ENCODE data around the gene ZNF22. TPM values are rescaled to one million over a fixed set of nuclear protein-coding genes. Genes with fewer than 3 reads are reported as not detected.

ZNF22 gene
- total RNA-seq, 2 experiments from 2014 or later: 34.2 to 36.7 TPM

DNA sequence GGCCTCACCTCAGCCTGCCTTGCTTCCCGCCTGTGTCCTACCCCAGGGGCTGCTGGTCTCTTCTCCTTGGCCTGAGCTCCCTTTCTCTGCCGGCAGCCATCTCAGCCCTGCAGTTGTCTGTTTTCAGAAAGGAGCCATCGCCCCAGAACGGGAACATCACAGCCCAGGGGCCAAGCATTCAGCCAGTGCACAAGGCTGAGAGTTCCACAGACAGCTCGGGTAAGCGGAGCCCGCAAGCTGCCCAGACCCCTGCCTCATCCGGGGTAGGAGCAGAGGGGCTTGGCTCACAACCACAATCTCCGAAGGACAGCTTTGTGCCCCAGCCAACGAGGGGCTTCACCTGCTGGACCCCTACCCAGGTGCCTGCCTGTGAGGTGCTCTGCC, 16.8 kb upstream of the ZNF22 start:
- ChIA-PET CTCF (no interaction called here), POLR2A (no interaction called here)

GRCh38 chr10:44984671-44985101, 16.0 kb upstream of the ZNF22 start:
- ChIA-PET CTCF (no interaction called here), POLR2A (no interaction called here)

DNA sequence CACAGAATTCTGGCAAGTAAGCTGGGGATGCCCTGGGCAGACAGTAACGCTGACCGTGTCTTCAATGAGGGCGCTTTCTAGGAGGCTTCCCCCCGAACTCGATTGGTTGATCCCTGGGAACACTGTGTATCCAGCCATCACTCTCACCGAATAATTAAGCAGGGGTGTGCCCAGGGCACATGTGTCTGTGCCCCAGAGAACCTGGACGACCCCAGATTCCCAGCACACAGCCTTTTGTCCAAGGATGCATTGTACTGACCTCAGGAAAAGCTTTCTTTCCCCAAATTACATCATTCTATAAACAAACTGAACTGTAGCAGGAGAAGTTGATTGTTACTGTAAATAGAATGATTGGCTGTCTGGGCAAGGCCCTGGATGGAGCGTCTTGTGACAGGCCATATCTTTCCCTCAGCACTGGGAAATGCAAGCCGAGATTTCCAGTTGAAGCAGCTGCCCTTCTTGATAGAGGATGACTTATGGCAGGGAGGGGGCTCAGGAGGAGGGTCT, 15.5 kb upstream of the ZNF22 start:
- ChIA-PET POLR2A (no interaction called here), CTCF (no interaction called here)

- POLR2A ChIA-PET: no interaction called here
- CTCF ChIA-PET: no interaction called here
Observed at GRCh38 chr10:44986179-44986578, 14.5 kb upstream of the ZNF22 start.

- ChIA-PET CTCF (no interaction called here), POLR2A (no interaction called here)
Observed at GRCh38 chr10:44986670-44987069, 14.1 kb upstream of the ZNF22 start.

DNA sequence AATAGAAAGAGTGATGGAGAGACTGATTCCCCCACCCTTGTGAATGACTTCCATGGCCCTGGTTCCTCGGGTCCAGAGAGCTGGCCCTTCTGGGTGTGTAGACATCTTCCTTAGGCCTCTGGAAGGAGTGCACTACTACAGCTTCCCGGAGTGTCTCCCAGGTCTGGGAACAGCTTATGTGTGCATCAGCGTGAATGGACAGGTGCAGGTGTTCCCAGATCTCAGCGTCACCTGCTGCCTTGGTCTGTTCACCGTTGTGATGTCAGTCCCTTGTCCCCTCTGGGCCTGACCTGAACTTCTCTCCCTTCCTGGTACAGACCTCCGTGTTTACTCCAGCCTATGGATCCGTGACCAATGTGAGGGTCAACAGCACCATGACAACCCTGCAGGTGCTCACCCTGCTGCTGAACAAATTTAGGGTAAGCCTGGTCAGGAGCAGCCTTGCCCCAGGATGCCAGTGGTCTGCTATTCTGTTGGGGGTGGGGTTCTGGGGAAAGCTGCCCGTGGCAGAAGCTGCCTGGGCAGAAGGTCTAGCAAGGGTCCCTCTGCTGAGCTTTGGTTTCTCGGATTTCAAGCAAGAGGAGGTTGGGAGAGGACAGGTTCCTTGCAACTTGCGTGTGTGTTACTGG, 11.7 kb upstream of the ZNF22 start:
- ChIA-PET CTCF (no interaction called here), POLR2A (no interaction called here)

DNA sequence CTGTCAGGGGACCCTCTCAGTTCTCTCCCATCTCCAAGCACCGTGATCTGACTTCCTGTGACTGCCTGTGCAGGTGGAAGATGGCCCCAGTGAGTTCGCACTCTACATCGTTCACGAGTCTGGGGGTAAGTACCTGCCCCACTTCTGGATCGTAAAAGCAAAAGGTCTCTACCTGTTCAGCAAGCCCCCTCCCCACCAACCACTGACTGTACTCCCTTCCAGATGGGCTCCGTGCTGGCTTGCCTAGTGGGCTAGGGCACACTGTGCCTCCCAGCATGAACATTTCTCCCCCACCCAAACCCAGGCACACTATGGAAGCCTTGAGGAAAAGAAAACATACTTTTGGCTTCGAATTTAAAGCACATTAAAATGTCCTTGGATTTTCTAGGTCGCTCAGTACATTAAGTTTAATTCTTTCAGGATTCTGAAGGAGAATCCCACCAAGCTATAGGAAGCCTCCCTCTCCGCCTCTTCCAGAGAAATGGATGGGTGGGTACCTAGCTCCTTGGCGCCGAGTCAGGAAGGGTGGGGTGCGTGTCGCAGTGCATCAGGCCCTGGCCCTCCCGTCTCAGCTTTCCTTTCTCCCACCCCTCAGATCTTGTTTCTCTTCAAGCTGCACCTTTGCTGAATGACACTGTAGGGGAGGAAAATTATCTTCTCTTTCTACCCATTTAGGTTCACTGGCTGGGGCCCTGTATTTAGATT, 11.0 kb upstream of the ZNF22 start:
- ChIA-PET POLR2A (no interaction called here), CTCF (no interaction called here)

- CTCF ChIA-PET: no interaction called here
- POLR2A ChIA-PET: no interaction called here
Observed at GRCh38 chr10:44990302-44990655, 10.4 kb upstream of the ZNF22 start.

- CTCF ChIA-PET: no interaction called here
Observed at GRCh38 chr10:44990965-44991364, 9.8 kb upstream of the ZNF22 start.

DNA sequence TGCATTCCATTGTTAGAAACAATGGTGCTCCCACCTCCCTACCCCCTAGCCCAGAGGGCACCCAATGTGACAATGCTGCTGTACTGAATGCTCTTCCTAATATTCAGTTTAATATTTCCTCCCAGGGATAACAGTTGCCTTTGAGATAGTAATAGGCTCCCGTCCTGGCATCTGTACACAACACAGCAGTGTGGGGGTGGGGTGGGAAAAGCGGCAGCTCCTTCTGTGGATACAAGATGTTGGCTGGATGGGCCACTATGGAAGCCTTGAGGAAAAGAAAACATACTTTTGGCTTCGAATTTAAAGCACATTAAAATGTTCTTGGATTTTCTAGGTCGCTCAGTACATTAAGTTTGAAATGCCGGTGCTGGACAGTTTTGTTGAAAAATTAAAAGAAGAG, 9.2 kb upstream of the ZNF22 start:
- CTCF ChIA-PET: no interaction called here
- POLR2A ChIA-PET: no interaction called here

More at GRCh38 chr10:44990965-44991364, 9.8 kb upstream of the ZNF22 start:
- POLR2A ChIA-PET: no interaction called here

- ChIA-PET POLR2A (no interaction called here), CTCF (no interaction called here)
Observed at GRCh38 chr10:44992070-44992731, 8.5 kb upstream of the ZNF22 start.

GRCh38 chr10:44992732-44993225, 7.9 kb upstream of the ZNF22 start:
- ChIA-PET CTCF (no interaction called here), POLR2A (no interaction called here)

- POLR2A ChIA-PET: no interaction called here
- CTCF ChIA-PET: no interaction called here
Observed at GRCh38 chr10:44993226-44993921, 7.3 kb upstream of the ZNF22 start.

DNA sequence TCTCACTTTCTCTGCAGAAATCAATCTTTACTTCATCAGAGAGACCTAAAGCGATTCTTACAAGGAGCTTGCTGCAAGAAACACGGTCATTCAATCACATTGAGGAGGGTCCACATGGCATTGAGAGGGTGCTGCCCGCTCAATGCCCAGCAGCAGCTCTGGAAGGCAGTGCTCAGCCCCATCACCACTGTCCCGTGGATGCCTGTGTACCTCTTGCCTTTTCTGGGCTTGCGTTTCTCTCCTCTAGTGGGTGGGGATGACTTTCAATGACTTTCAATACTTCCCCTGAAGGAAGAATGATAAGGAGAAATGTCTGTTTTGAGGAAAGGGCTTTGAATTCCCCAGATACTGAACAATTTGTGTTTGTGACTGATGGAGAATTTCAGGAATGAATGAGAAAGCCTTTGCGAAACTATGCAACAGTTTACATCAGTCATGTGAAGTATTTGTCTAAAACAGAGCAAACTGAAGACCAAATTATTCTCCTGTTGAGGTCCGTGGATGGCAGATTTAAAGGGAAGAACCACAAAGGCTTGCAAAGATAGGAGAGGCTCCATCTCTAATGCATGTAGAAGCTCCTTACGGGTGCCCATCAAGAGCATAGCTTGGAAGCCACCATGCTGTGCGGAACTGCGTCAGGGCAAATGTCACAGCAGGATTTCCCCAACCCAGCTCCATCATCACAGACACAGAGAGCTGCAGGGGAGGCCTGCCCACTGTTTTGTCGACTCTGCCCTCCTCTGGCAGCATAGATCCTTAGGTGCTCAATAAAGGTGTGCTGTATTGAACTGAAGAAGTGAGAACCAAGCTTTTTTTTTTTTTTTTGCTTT, 6.6 kb upstream of the ZNF22 start:
- ChIA-PET CTCF (no interaction called here), POLR2A (no interaction called here)

DNA sequence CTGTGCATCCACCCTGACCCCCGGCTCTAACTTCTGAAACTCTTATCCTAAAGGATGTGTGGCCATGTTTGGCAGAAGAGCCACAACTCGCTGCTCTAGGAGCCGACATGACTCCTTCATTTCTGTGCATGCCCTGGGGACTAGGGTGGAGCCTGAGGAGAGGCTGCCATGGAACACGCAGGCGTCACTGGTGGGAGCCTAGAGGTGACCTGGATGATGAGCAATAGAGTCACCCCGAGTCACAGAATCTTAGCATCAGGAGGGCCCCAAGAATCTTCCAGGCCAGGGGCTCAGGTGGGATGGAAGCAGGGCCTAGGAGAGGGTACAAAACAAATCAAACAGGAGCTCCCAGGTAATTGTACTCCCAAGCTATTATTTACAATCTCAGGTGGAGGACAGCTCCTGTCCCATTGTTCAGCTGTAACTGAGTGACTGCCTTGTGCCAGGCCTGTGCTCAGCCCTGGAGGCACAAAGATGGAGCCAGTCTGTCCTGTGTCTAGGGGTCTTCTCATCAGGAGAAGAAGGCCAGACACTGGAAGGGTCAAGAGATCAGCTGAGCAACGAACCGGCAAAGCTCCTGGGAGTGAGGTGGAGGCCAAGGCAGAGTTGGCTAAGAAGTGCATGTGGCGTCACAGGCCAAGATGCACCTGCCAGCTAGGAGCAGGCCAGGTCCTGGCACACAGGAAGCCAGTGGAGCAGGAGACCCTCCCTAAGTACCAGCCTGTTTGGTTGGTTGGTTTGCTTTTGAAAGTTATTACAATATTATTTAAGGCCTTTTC, 5.8 kb upstream of the ZNF22 start:
- ChIA-PET POLR2A (no interaction called here), CTCF (no interaction called here)

- ChIA-PET POLR2A (no interaction called here), CTCF (no interaction called here)
Observed at GRCh38 chr10:44995581-44995913, 5.2 kb upstream of the ZNF22 start.

- CTCF ChIA-PET: no interaction called here
- POLR2A ChIA-PET: no interaction called here
Observed at GRCh38 chr10:44995914-44996669, 4.6 kb upstream of the ZNF22 start.

DNA sequence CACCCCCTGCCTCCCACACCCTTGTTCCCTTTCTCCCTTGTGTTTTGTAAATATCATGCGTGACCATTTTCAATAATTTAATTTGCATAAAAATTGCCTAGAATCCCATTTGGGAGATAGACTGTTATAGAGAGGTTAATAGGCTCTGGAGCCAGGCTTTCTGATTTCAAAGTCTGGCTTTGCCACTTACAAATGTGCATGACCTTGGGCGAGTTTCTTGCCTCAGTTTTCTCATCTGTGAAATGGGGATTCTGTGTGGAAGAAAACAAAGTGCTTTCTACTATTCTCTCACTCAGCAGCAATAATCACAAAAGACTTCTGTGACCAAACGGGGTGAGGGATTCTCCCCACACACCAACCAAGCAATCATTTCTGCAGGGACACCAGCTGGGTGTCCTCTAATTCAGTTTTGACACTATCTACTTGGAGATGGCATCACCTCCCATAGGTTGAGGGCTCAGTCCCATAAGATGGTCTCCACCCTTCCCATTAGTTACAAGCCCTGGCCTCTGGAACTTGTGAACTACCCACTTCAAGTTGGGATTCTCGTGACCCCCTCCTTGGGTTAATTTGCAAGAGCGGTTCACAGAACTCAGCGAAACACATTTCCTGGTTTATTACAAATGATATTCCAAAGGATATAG, 3.5 kb upstream of the ZNF22 start:
- CTCF ChIA-PET: no interaction called here
- POLR2A ChIA-PET: no interaction called here

All from activated CD8-positive, alpha-beta memory T cell treated with anti-CD3 and anti-CD28 coated beads for 36 hours (primary cell).